GM12878 (cell line): ENCODE measurements around the gene TESK2. TPM values are rescaled to one million over a fixed set of nuclear protein-coding genes. Genes with fewer than 3 reads are reported as not detected.

ENCODE experiments used
- ATAC-seq: fragments of 200-7000 bp; cut with Tn5 transposase; 3 replicates; pipeline ENCODE4 v1.9.1; 2020; ENCODE audit warnings: mild to moderate bottlenecking, moderate library complexity
- BruUV-seq: library from RNA; stranded (reverse); fragments of 400-500 nt; replicated peaks from 2 replicates; lab custom pipeline; 2021; lab: Mats Ljungman, UMichigan
- CTCF ChIA-PET: fragments of 300-600 bp; sonication (Branson Sonifier 250); formaldehyde crosslinking; extraction: SDS; loops from one replicate; lab custom pipeline; 2021; ENCODE audit warnings: inconsistent platforms; lab: Yijun Ruan, JAX
- POLR2A ChIA-PET: fragments of 350-600 bp; formaldehyde crosslinking; extraction: SDS; loops from one replicate; lab custom pipeline; 2021; ENCODE audit warnings: inconsistent platforms; lab: Charles Lee
- RAD21 ChIA-PET: fragments of 300-600 bp; sonication (Branson Sonifier 250); formaldehyde crosslinking; loops from one replicate; lab custom pipeline; 2023; ENCODE audit warnings: antibody characterized with exemption; ENCODE audit not compliant: unreplicated experiment; lab: Charles Lee
- SMC1A ChIA-PET: fragments of 300-600 bp; sonication (Branson Sonifier 250); formaldehyde crosslinking; loops from one replicate; lab custom pipeline; 2023; ENCODE audit not compliant: unreplicated experiment, uncharacterized antibody; lab: Charles Lee
- DNase-seq: peaks from one replicate; pipeline ENCODE4 v3.0.0-alpha.2; 2011; ENCODE audit warnings: low read depth, low spot score
- FAIRE-seq: peaks from 3 replicates; lab custom pipeline; 2011; peaks lifted over from hg19 to GRCh38; lab: Jason Lieb, UNC
- H2AFZ ChIP-seq: 2 replicates; pipeline ENCODE4 v1.6.0; 2011; ENCODE audit warnings: low read depth, low read length, control low read depth; ENCODE audit not compliant: control insufficient read depth
- H3K27ac ChIP-seq: 2 replicates; pipeline ENCODE4 v1.5.1; 2011; ENCODE audit warnings: control low read depth; ENCODE audit not compliant: control insufficient read depth, insufficient read depth
- H3K27me3 ChIP-seq, 2 experiments: replicated peaks in 1 of 2; 2 replicates each; pipeline versions ENCODE4 v1.6.0 to v1.6.1; 2011; ENCODE audit warnings: low read length in 1 of 2; ENCODE audit not compliant: control insufficient read depth in 2 of 2, insufficient read depth in 2 of 2
- H3K36me3 ChIP-seq, 2 experiments: 2 replicates each; pipeline ENCODE4 v1.5.1; 2011; ENCODE audit warnings: low read length in 1 of 2; ENCODE audit not compliant: control insufficient read depth in 2 of 2, insufficient read depth in 2 of 2
- H3K4me1 ChIP-seq: 2 replicates; pipeline ENCODE4 v1.6.1; 2011; ENCODE audit warnings: mild to moderate bottlenecking, low read length, moderate library complexity, mixed read lengths; ENCODE audit not compliant: control insufficient read depth, insufficient read depth
- H3K4me2 ChIP-seq: 2 replicates; pipeline ENCODE4 v1.6.0; 2011; ENCODE audit warnings: control low read depth; ENCODE audit not compliant: control insufficient read depth, insufficient read depth
- H3K4me3 ChIP-seq: fragments of 200-600 bp; sonication (generic); 2 replicates; pipeline ENCODE4 v1.5.1; 2016
- H3K79me2 ChIP-seq: 2 replicates; pipeline ENCODE4 v1.6.0; 2011; ENCODE audit warnings: low read length; ENCODE audit not compliant: control insufficient read depth, insufficient read depth
- H3K9ac ChIP-seq: 2 replicates; pipeline ENCODE4 v1.8.0; 2011; ENCODE audit warnings: low read length, control low read depth, mixed read lengths; ENCODE audit not compliant: control insufficient read depth, insufficient read depth
- H3K9me3 ChIP-seq: replicated peaks from 3 replicates; pipeline ENCODE4 v1.5.1; 2011; ENCODE audit warnings: mild to moderate bottlenecking, low read length; ENCODE audit not compliant: control insufficient read depth, insufficient read depth
- H4K20me1 ChIP-seq: 2 replicates; pipeline ENCODE4 v1.6.0; 2011; ENCODE audit not compliant: control insufficient read depth, insufficient read depth
- BCL3 ChIP-seq: IDR thresholded peaks from 2 replicates; pipeline ENCODE4 v1.6.1; 2011; ENCODE audit warnings: borderline replicate concordance, low read depth, mild to moderate bottlenecking, moderate library complexity, low read length; ENCODE audit not compliant: insufficient read depth, poor library complexity, severe bottlenecking
- EED ChIP-seq: sonication (generic); IDR thresholded peaks from 2 replicates; pipeline ENCODE4 v1.6.1; 2016; ENCODE audit warnings: antibody characterized with exemption, low read depth
- ETV6 ChIP-seq, 2 experiments: fragments of 450-650 bp in 1 of 2; IDR thresholded peaks in 1 of 2; conservative IDR thresholded peaks in 1 of 2; 2 replicates each; pipeline ENCODE4 v1.6.1; 2014; ENCODE audit warnings: antibody characterized with exemption in 1 of 2, borderline replicate concordance in 1 of 2, low read depth in 1 of 2, mild to moderate bottlenecking in 1 of 2, moderate library complexity in 1 of 2
- PML ChIP-seq: IDR thresholded peaks from 2 replicates; pipeline ENCODE4 v1.6.1; 2012; ENCODE audit warnings: low read length, inconsistent platforms
- POU2F2 ChIP-seq: IDR thresholded peaks from 3 replicates; pipeline ENCODE4 v1.6.1; 2011; ENCODE audit warnings: low read depth, mild to moderate bottlenecking, low read length, borderline replicate concordance
- RELB ChIP-seq: fragments of 450-650 bp; IDR thresholded peaks from 2 replicates; pipeline ENCODE4 v1.6.1; 2017; ENCODE audit warnings: low read depth, mild to moderate bottlenecking, moderate library complexity
- RUNX3 ChIP-seq: IDR thresholded peaks from 2 replicates; pipeline ENCODE4 v1.6.1; 2012; ENCODE audit warnings: low read length, inconsistent platforms
- SIX5 ChIP-seq: IDR thresholded peaks from 2 replicates; pipeline ENCODE4 v1.6.1; 2011; ENCODE audit warnings: mild to moderate bottlenecking, low read depth, low read length, moderate library complexity; ENCODE audit not compliant: severe bottlenecking
- SMAD1 ChIP-seq: fragments of 450-650 bp; IDR thresholded peaks from 2 replicates; pipeline ENCODE4 v1.6.1; 2018; ENCODE audit warnings: mild to moderate bottlenecking, low read depth; ENCODE audit not compliant: partially characterized antibody
- SMAD5 ChIP-seq: IDR thresholded peaks from 2 replicates; pipeline ENCODE4 v1.6.1; 2016; ENCODE audit warnings: antibody characterized with exemption, low read depth
- STAT1 ChIP-seq: fragments of 450-650 bp; conservative IDR thresholded peaks from 2 replicates; pipeline ENCODE4 v1.6.1; 2014; ENCODE audit warnings: antibody characterized with exemption, mild to moderate bottlenecking
- SUZ12 ChIP-seq: fragments of 200-600 bp; sonication (generic); IDR thresholded peaks from one replicate; pipeline ENCODE4 v1.6.1; 2018; ENCODE audit warnings: antibody characterized with exemption, mild to moderate bottlenecking; ENCODE audit not compliant: unreplicated experiment
- TBL1XR1 ChIP-seq: IDR thresholded peaks from 2 replicates; pipeline ENCODE4 v1.6.1; 2012; ENCODE audit warnings: low read depth, low read length, improper control_type of control experiment
- TCF7 ChIP-seq: IDR thresholded peaks from 2 replicates; pipeline ENCODE4 v1.6.1; 2014; ENCODE audit warnings: antibody characterized with exemption, borderline replicate concordance
- ZBTB4 ChIP-seq: fragments of 450-650 bp; formaldehyde crosslinking; IDR thresholded peaks from 2 replicates; pipeline ENCODE4 v1.4.0; 2022; ENCODE audit warnings: mild to moderate bottlenecking, moderate library complexity
- ZNF24 ChIP-seq: fragments of 450-650 bp; IDR thresholded peaks from 2 replicates; pipeline ENCODE4 v1.6.1; 2017; ENCODE audit warnings: antibody characterized with exemption, mild to moderate bottlenecking
- ZSCAN29 ChIP-seq: fragments of 450-650 bp; IDR thresholded peaks from 2 replicates; pipeline ENCODE4 v1.6.1; 2017; ENCODE audit warnings: mild to moderate bottlenecking, moderate library complexity
- WGBS: methylation state at CpG from one replicate; pipeline ENCODE4 v1.1.6; 2016; ENCODE audit warnings: low lambda C conversion rate; ENCODE audit not compliant: insufficient replicate concordance, insufficient coverage; ENCODE audit errors: missing lambda C conversion rate; 5-methylcytosine and 5-hydroxymethylcytosine counted together
- in situ Hi-C: fragments of 300-500 bp; cut with MboI; formaldehyde crosslinking; loops from 9 replicates; pipeline ENCODE4 v1.14.3; 2018; ENCODE audit warnings: mixed read lengths
- intact Hi-C: fragments of 100-400 bp; cut with micrococcal nuclease; formaldehyde crosslinking; loops from one replicate; pipeline ENCODE4 v1.14.2; 2022; ENCODE audit not compliant: unreplicated experiment
- polyA plus RNA-seq, 11 experiments: library from polyadenylated mRNA; depleted of rRNA in 4 of 11; unstranded in 6 of 11; stranded (reverse) in 5 of 11; fragments of >200 nt; fragmentation: Nextera tagmentation in 4 of 11; fragmentation: Illumina TruSeq in 1 of 11; extraction: Ambion mirVana in 4 of 11; extraction: Trizol in 1 of 11; gene quantifications; 1 replicate in 1 of 11; 2 replicates in 10 of 11; pipeline versions ENCODE4 v1.2.1 to v1.2.3, GENCODE V29; 2011 to 2016; ENCODE audit warnings: inconsistent platforms in 2 of 11, missing spikeins in 2 of 11, low read depth in 1 of 11
- total RNA-seq, 4 experiments: library from RNA; depleted of rRNA in 3 of 4; stranded (reverse); fragments of >200 nt in 3 of 4; fragmentation: Illumina TruSeq in 1 of 4; extraction: Trizol in 1 of 4; gene quantifications; 2 replicates each; pipeline versions ENCODE4 v1.2.1 to v1.2.3, GENCODE V29; 2013 to 2021

Gene TESK2
- total and polyA plus RNA-seq, 10 of the 15 experiments (the other 5 are each of a cell fraction or from before 2014, with no cell fraction given): 2.2 to 10.0 (median 5.7) TPM

GRCh38 chr1:45354838-45355237 is 136.1 kb downstream of the TESK2 start:
- 98% methylated on average over 4 of the region's 4 CpGs for WGBS
- CTCF ChIA-PET: interaction anchor here (0.6 to 11.7 kb wide), 3 partner anchors 14 to 190 kb away, joined by 3 to 508 read pairs (median 10); partner anchors contain the start of genes MUTYH, TESK2 and TOE1
- Histone ChIP-seq H3K4me3 (no peak overlapping the region), H3K27me3 (no peaks in the 10 kb centered on the region), H3K9me3 (no peaks in the 10 kb centered on the region), H4K20me1 (no peaks in the 10 kb centered on the region), H3K4me2 (no peak overlapping the region), H3K79me2 (no peaks in the 10 kb centered on the region), H3K27ac (no peak overlapping the region), H2AFZ (no peak overlapping the region), H3K36me3 (peaks cover 0 to 3% of the 10 kb centered on the region in 2 experiments; a peak in 1 of 4 replicates), H3K9ac (no peak overlapping the region), H3K4me1 (no peaks in the 10 kb centered on the region)
- SMC1A ChIA-PET: interaction anchor here (1.0 to 11.6 kb wide), 5 partner anchors 10 to 138 kb away, joined by 3 to 369 read pairs (median 4); partner anchors contain the start of genes MUTYH, TESK2 and TOE1
- no peak for FAIRE-seq
- no peak for ATAC-seq
- intact Hi-C loops (no loop called here), in situ Hi-C loops (loop anchor here (10.0 kb wide), 1 partner anchor 210 kb away; no protein-coding TSS in a partner anchor)
- no TSS peak for BruUV-seq
- TF ChIP-seq BCL3: no peak
- no peak for TF ChIP-seq PML
- TF ChIP-seq STAT1: no peak
- no peak for TF ChIP-seq TCF7
- no peak for TF ChIP-seq SIX5
- no peak for TF ChIP-seq POU2F2
- TF ChIP-seq ETV6 (conservative IDR thresholded peaks at IDR 0.05 in 1 of 2, IDR thresholded peaks at IDR 0.05 in 1 of 2; ENCODE audit: borderline replicate concordance in 1 of 2, low read depth in 1 of 2): no peak
- TF ChIP-seq EED: no peak
- TF ChIP-seq RUNX3: no peak
- TF ChIP-seq ZBTB4: no peak
- no peak for TF ChIP-seq RELB
- TF ChIP-seq ZNF24: no peak
- TF ChIP-seq ZSCAN29: no peak
- no peak for TF ChIP-seq SMAD1
- no peak for TF ChIP-seq TBL1XR1
- no peak for TF ChIP-seq SUZ12
- no peak for TF ChIP-seq SMAD5
- RAD21 ChIA-PET: interaction anchor here (0.8 to 13.5 kb wide), 3 partner anchors 15 to 145 kb away, joined by 3 to 319 read pairs (median 28); partner anchors contain the start of genes MMACHC, MUTYH, TESK2 and TOE1
- POLR2A ChIA-PET: interaction anchor here (0.7 to 1.6 kb wide), 2 partner anchors 8 kb away, joined by 4 to 6 read pairs; no protein-coding TSS in a partner anchor
- no peak for DNase-seq
